Measurements from ENCODE around the gene CCDC50.

DNA sequence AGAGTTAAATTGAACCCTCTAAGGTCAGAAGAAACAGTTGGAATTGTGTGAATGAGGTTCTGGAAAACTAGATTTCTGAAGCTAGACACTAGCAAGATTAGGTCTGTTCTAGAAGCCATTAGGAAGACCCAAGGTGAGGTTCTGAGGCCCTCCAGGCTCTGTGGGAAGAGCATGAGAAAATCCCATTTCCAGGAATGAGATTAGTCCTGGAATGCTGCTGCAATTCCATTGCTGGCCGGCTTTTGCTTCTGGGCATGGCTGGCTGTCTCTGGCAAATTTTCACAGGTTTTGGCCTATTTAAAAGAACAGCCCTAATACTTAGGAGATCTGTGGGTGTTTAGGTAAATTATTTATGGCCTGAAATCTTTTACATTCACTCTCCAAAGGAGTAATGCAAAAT lies 104.8 kb downstream of the CCDC50 start:
- no peak for TF ChIP-seq CTCF (IDR thresholded peaks at IDR 0.05; ENCODE audit: insufficient read depth, low read length, poor library complexity, severe bottlenecking)
- no peak for TF ChIP-seq EZH2phosphoT487 (conservative IDR thresholded peaks at IDR 0.05; ENCODE audit: low read length)

Data from SU-DHL-6 (cell line).